Limb (tissue), 2 donors: ENCODE results near the gene PLEKHA6.
"Not testable (repeated sequence)": the region's sequence is repeated elsewhere in the genome, so short reads cannot be mapped to it uniquely, and the experiment has no call there.

Experiments used
- DNase-seq, 2 donors: peaks; one replicate each; pipeline ENCODE4 v3.0.0-alpha.2; 2016; ENCODE audit errors: extremely low spot score in 2 of 2

The PLEKHA6 gene

DNA sequence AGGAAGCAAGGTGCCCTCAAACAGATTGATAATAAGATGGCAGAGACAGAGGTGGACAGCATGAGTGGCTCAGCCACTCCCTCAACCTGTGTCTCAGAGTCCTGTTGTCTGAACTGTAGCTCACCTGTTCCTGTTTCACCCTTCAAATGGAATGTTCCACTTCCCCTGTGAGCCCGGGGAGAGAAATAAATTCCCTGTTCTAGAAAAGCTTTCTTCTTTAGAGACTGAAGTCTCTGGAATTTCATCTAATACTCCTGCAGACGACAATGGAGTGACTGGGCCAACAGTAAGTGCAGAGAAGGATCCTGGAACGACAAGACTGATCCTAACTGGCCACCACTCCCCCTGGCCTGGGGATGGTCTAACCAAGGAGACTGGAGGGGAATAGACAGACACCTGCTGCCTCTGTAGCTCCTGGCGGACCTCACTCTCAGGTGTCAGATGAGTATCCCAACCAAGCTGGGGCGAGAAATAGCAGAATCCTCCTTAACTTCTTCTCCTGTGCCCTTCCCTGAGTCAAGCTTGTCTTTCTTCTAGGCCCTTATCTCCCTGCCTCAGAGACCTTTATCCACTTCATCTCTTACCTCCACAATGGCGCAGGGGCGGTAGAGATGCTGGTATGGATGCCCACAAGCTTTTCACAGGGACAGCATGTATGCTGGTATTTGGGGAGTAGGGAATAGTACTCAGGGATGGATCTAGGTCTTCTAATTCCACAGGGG, 45.4 kb downstream of the PLEKHA6 start:
- DNase-seq, result no peak

DNA sequence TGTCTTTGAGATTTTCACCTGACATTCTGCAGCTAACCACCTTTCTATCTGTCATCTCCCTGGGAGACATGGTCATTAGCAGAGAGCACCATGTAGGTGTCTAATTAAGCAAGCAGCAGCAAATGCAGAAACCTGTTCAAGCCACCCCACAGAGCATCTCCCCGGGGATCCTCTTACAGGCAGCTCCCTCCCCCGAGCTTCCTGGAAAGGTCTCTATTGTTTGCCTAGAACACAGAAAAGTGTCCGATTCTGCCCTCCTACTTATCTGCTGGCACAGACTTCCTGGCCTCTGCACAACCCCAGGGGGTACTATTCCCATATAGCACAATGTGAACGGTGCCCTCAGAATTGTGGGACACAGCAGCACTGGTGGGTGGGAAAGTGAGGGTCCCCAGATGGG, 46.1 kb downstream of the PLEKHA6 start:
- DNase-seq, result no peak

GRCh38 chr1:204310970-204311369, 48.8 kb downstream of the PLEKHA6 start:
- not testable (repeated sequence) for DNase-seq

DNA sequence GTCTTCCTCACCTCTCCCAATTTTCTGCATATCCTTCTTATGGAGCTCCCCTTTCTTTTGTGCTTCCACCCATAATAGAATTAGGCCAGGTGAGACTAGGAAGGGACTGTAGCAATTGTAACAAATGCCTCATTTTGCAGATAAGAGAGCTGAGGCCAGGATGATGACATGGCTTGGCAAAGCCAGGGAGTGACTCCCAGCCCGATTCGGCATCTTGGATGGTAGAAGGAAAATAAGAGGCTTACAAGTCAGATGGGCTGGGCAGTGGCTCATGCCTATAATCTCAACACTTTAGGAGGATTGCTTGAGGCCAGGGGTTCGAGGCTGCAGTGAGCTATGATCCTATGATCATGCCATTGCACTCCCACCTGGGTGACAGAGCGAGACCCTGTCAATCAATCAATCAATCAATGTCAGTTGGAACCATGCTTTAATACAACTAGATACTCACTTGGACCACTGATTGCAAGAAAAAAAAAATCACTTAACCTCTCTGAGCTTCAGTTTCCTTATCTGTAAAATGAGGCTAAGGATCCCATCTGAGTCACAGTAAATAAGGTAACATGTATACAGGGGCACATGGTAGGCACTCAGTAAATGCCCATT, 51.6 kb downstream of the PLEKHA6 start:
- no peak for DNase-seq

- peak; percentile 43 to 61 for DNase-seq
Measured at GRCh38 chr1:204307334-204307883, 52.3 kb downstream of the PLEKHA6 start.

- no peak for DNase-seq
Measured at GRCh38 chr1:204306076-204306475, 53.7 kb downstream of the PLEKHA6 start.

- DNase-seq, result no peak
Measured at GRCh38 chr1:204304067-204304466, 55.7 kb downstream of the PLEKHA6 start.

DNA sequence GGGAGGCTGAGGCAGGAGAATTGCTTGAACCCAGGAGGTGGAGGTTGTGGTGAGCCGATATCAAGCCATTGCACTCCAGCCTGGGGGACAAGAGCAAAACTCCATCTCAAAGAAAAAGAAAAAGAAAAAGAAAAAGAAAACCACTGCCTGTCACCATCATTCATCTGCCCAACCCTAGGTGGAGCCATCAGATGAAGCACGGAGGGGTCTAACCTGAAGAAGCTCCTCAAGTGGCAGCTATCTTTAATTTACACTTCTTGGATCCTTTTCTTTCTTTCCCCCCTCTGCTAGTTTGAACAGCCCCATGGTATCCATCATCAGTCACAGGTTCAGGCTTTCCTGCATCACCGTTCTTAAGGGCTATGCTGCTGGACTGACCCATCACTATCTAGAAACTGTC, 57.0 kb downstream of the PLEKHA6 start:
- DNase-seq, result no peak

DNA sequence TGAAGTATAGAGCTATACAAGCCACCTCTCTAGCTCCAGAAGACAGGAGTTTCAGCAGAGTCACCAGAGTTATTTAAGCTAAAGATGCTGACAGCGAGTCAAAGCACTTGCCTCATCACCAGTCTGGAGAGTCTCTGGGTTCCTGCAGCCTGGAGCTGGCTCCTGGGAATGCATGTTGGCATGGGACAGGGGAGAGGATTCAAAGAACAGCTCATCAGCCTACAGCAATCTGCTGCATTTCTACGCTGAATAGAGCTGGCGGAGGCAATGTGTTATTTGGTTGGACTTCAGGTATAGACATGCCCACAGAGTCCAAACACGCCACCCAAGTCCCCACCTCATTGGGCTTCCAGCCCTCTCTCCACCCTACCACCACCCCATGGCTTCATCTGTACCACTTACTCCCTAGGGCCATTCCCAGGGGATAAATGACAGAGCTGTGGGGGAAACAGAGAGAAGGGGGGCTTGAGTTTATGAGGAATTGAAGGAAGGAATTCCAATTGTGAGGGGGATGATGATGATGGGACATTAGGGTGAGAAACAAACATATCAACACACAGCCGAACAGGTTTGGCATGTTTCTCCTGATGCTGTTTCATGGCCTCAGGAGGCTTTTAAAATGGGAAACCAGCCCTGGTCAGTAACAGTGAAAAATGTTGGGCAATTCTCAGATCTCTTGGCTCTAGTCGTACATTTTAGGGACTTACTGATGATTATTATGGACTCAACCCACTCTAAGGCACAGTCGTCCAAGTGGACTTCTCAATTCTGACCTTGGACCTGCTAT, 58.4 kb downstream of the PLEKHA6 start:
- DNase-seq, result no peak

- no peak for DNase-seq
Measured at GRCh38 chr1:204299814-204300365, 59.8 kb downstream of the PLEKHA6 start.

DNA sequence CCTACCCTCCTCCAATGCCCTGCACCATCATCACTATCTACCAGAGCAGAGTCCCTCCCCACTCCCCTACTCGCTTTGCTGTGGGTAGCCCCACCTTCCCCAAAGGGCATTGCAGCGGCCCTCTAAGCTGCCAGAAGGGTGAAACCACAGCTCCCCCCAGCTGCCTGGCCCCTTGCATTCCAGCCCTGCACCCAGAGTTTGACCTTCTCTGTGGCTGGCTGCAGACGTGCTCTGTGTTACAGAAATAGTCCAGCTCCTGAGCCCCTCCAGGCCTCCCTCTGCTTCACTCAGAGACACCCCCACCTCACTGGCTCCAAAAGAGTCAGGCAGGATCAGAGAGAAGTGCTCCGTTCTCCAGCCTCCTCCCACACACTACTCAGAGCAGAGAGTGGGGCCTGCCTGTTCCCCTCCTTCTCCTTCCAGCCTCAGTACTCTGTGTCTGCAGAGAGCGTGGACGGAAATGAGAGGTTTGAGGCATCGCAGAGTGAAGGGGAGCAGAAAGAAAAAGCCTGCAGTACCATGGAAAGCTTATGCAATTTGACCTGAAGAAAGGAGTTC, 63.2 kb downstream of the PLEKHA6 start:
- DNase-seq, result peak in 1 of 2 donors; percentile 87

GRCh38 chr1:204295671-204296070, 64.1 kb downstream of the PLEKHA6 start:
- DNase-seq, result no peak

GRCh38 chr1:204294357-204294756, 65.4 kb downstream of the PLEKHA6 start:
- DNase-seq, result no peak

GRCh38 chr1:204293605-204294337, 66.0 kb downstream of the PLEKHA6 start:
- no peak for DNase-seq

DNA sequence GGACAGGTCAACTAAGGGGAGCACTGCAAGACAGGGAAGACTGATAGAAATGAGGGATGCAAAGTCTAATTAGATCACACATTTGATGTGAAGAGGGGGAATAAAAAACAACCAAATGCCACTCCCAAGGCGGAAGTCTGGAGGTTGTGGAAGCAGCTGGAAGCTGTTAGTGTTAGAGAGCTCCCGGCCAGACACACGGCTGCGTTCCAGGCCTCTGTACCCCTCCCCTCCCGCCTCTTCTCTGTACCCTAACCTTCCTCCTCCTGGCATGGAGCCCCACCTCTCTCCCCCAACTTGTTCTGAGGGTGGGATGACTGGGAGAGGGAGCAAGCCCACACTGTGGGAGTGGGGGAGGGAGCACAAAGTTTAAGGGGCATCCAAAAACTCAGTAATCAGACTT, 67.0 kb downstream of the PLEKHA6 start:
- DNase-seq, result no peak

DNA sequence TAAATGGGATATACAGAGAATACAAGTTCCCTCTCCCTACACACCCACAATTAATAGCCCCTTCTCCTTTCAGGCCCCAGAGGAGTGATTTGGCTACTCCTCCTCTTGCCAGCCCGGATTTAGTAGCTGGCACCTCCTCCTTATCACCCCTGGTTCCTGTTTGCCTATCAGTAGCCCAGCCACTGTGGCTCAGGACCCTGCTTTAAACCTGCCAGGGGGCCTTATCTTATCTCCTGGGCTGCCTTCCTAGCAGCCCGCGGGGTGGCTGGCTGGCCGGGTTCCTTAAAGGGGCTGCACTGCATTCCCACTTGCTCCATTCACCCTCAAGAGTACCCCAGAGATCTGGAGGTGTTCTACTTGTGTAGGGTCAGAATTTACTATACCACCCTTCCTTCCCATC, 70.4 kb downstream of the PLEKHA6 start:
- DNase-seq, result no peak

GRCh38 chr1:204288021-204288588, 71.6 kb downstream of the PLEKHA6 start:
- DNase-seq, result peak in 1 of 2 donors; percentile 81

DNA sequence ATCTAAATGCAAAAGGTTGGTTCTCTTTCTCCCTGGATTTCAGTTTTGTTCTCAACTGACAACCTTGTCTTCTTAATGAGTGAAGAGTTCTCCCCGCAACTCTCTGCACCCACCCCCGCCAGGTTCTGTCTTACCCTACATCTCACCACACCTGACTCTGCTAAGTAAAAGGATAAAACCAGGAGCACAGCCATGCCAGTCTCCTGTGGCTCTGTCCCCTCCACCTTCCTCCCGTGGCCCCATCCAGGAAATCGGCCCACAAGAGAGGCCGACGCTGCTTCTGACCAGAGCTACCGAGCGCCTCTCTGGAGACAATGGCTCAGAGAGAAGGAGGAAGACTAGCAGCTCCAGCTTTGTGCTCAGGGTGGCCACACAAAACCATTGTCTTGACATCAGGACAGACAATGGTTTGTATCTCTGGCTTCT, 72.2 kb downstream of the PLEKHA6 start:
- DNase-seq, result no peak

GRCh38 chr1:204286831-204287421, 72.8 kb downstream of the PLEKHA6 start:
- no peak for DNase-seq

DNA sequence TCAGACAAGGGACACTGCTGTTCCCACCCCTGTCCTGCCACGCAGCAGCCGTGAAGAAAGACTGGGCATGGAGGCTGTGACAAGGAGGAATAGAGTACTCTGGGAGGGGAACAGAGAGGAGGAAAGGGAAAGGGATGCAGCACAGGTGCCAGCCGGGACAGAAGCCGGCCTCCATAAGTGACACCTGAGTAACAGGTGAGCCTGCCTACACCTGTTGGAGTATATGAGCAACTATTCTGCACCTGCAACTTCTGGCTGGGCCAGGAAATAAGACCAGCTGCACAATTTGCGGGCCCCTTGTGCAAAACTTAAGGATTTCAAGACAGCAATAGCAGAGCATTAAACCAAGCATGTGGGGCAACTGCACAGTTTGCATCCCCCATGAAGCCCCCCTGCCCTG, 73.4 kb downstream of the PLEKHA6 start:
- DNase-seq, result no peak
